RWPE1 (cell line): ENCODE data around the gene C1R.

ENCODE experiments used
- CTCF ChIA-PET: fragments of 350-600 bp; sonication (Branson Sonifier 250); formaldehyde crosslinking; extraction: SDS; loops from one replicate; lab custom pipeline; 2021; lab: Yijun Ruan, JAX
- POLR2A ChIA-PET: fragments of 400-600 bp; formaldehyde crosslinking; extraction: SDS; loops from one replicate; lab custom pipeline; 2020; ENCODE audit warnings: antibody characterized with exemption; ENCODE audit not compliant: low non-redundant PET; lab: Yijun Ruan, JAX
- DNase-seq: peaks from one replicate; pipeline ENCODE4 v3.0.0; 2012; ENCODE audit warnings: low spot score
- H3K27ac ChIP-seq: fragments of 450-650 bp; 2 replicates; pipeline ENCODE4 v1.5.1; 2017
- CTCF ChIP-seq: fragments of 450-650 bp; conservative IDR thresholded peaks from 2 replicates; pipeline ENCODE4 v1.5.1; 2017; ENCODE audit warnings: low read depth, mild to moderate bottlenecking

C1R gene

GRCh38 chr12:7134396-7135166, 42.3 kb upstream of the C1R start:
- CTCF ChIA-PET: no interaction called here
- no peak for TF ChIP-seq CTCF
- POLR2A ChIA-PET: no interaction called here
- no peak overlapping the region for H3K27ac ChIP-seq
- no peak for DNase-seq

GRCh38 chr12:7131502-7131866, 39.2 kb upstream of the C1R start:
- CTCF ChIA-PET: interaction anchor here (1.2 kb wide), 1 partner anchor 14 kb away, joined by 3 read pairs; no protein-coding TSS in a partner anchor
- POLR2A ChIA-PET: no interaction called here
- DNase-seq: no peak
- TF ChIP-seq CTCF: no peak
- H3K27ac ChIP-seq: no peak overlapping the region

GRCh38 chr12:7130701-7131501, 38.7 kb upstream of the C1R start:
- no peak overlapping the region for H3K27ac ChIP-seq
- no peak for DNase-seq
- CTCF ChIA-PET: interaction anchor here (0.6 to 1.2 kb wide), 3 partner anchors 15 to 206 kb away, joined by 3 to 5 read pairs (median 3); no protein-coding TSS in a partner anchor
- TF ChIP-seq CTCF: no peak
- POLR2A ChIA-PET: no interaction called here

- ChIA-PET POLR2A (no interaction called here), CTCF (interaction anchor here (0.6 to 1.3 kb wide), 4 partner anchors 11 to 1216 kb away, joined by 3 to 4 read pairs (median 3); no protein-coding TSS in a partner anchor)
- TF ChIP-seq CTCF: no peak
- peak within 1 kb of the TSS; percentile 18; the same call in 1 of the 2 replicates for H3K27ac ChIP-seq
- DNase-seq: peak; percentile 100
These were observed 37.8 kb upstream of the C1R start, which contains the start of gene CLSTN3 for GRCh38 chr12:7129872-7130691. Gene CLSTN3 (plus strand): TSS chr12:7130371. CDS start chr12:7130649, 278 bp downstream.

- ChIA-PET POLR2A (no interaction called here), CTCF (interaction anchor here (1.0 to 1.3 kb wide), 2 partner anchors 12 to 20 kb away, joined by 3 to 4 read pairs; partner anchors contain the start of gene C1RL)
- DNase-seq: no peak
- peak overlapping the region; percentile 18; the same call in 1 of the 2 replicates for H3K27ac ChIP-seq
- no peak for TF ChIP-seq CTCF
These were observed 37.1 kb upstream of the C1R start for GRCh38 chr12:7129287-7129871.
